Panc1 (cell line): ENCODE data around the gene TMCO6. TPM values are rescaled to one million over a fixed set of nuclear protein-coding genes. Genes with fewer than 3 reads are reported as not detected.

ENCODE experiments used
- ATAC-seq: fragments of 200-7000 bp; cut with Tn5 transposase; 2 replicates; pipeline ENCODE4 v1.9.1; 2020; ENCODE audit warnings: mild to moderate bottlenecking, moderate library complexity
- BruUV-seq: library from RNA; stranded (reverse); fragments of 400-500 nt; replicated peaks from 2 replicates; lab custom pipeline; 2021; lab: Mats Ljungman, UMichigan
- CTCF ChIA-PET: fragments of 300-600 bp; sonication (Branson Sonifier 250); formaldehyde crosslinking; loops from one replicate; lab custom pipeline; 2022; ENCODE audit warnings: antibody characterized with exemption; lab: Charles Lee
- POLR2A ChIA-PET: fragments of 300-600 bp; sonication (Branson Sonifier 250); formaldehyde crosslinking; loops from one replicate; lab custom pipeline; 2022; ENCODE audit warnings: antibody characterized with exemption; lab: Charles Lee
- DNase-seq: peaks from one replicate; pipeline ENCODE4 v3.0.0-alpha.2; 2010; ENCODE audit warnings: low read depth, low spot score
- H3K27ac ChIP-seq: 2 replicates; pipeline ENCODE4 v1.5.1; 2011; ENCODE audit warnings: mild to moderate bottlenecking, low read length, inconsistent platforms
- H3K27me3 ChIP-seq: fragments of 200-500 bp; sonication (Bioruptor generic); 2 replicates; pipeline ENCODE4 v1.6.0; 2014; ENCODE audit warnings: low read length, inconsistent platforms; ENCODE audit not compliant: control insufficient read depth, insufficient read depth
- H3K36me3 ChIP-seq: fragments of 200-500 bp; sonication (Bioruptor generic); 2 replicates; pipeline ENCODE4 v1.5.1; 2014; ENCODE audit warnings: inconsistent platforms, mild to moderate bottlenecking, low read length, moderate library complexity; ENCODE audit not compliant: control insufficient read depth, insufficient read depth
- H3K4me1 ChIP-seq: 2 replicates; pipeline ENCODE4 v1.5.1; 2011; ENCODE audit warnings: inconsistent platforms, mild to moderate bottlenecking, low read length, moderate library complexity; ENCODE audit not compliant: control insufficient read depth, insufficient read depth
- H3K4me3 ChIP-seq, 2 experiments: 2 replicates each; pipeline ENCODE4 v1.5.1; 2011 to 2012; ENCODE audit warnings: low read depth in 2 of 2, low read length in 2 of 2, mild to moderate bottlenecking in 2 of 2, inconsistent platforms in 1 of 2, moderate library complexity in 1 of 2
- H3K9me3 ChIP-seq: fragments of 200-500 bp; sonication (Bioruptor generic); 2 replicates; pipeline ENCODE4 v1.5.1; 2014; ENCODE audit warnings: low read depth, mild to moderate bottlenecking, inconsistent platforms, low read length, moderate library complexity; ENCODE audit not compliant: control insufficient read depth, insufficient read depth
- CTCF ChIP-seq: fragments of 450-650 bp; IDR thresholded peaks from 2 replicates; pipeline ENCODE4 v1.5.1; 2017; ENCODE audit warnings: mild to moderate bottlenecking
- POLR2AphosphoS5 ChIP-seq: IDR thresholded peaks from 2 replicates; pipeline ENCODE4 v1.6.1; 2012; ENCODE audit warnings: mild to moderate bottlenecking, low read depth, low read length, moderate library complexity
- SIN3A ChIP-seq: IDR thresholded peaks from 2 replicates; pipeline ENCODE4 v1.6.1; 2012; ENCODE audit warnings: low read depth, mild to moderate bottlenecking, low read length, moderate library complexity, borderline replicate concordance; ENCODE audit not compliant: insufficient read depth
- TCF7L2 ChIP-seq: IDR thresholded peaks from 2 replicates; pipeline ENCODE4 v1.6.1; 2011; ENCODE audit warnings: mild to moderate bottlenecking, low read depth, low read length, inconsistent platforms
- in situ Hi-C: cut with HindIII; loops from 2 replicates; pipeline ENCODE4 v1.10.0; 2016; ENCODE audit warnings: low sequenced_read_pairs, low pct_unique_long_range_greater_than_20kb
- intact Hi-C: fragments of 100-400 bp; cut with micrococcal nuclease; formaldehyde crosslinking; loops from one replicate; pipeline ENCODE4 v1.10.0; 2022; ENCODE audit not compliant: unreplicated experiment
- total RNA-seq: library from RNA; stranded (reverse); gene quantifications from one replicate; pipeline ENCODE4 v1.2.1, GENCODE V29; 2021; ENCODE audit not compliant: unreplicated experiment
- TF ChIP-seq, protein P1 (sequence below), 2 experiments: IDR thresholded peaks; 2 replicates each; pipeline ENCODE4 v1.6.1; 2011 to 2012; ENCODE audit warnings: low read depth in 2 of 2, control low read depth in 1 of 2, low read length in 1 of 2, mild to moderate bottlenecking in 1 of 2, moderate library complexity in 1 of 2; ENCODE audit not compliant: insufficient read depth in 1 of 2

Gene TMCO6
- total RNA-seq, 1 experiment from 2014 or later = 18.9 TPM

- in situ Hi-C loops = no loop called here
- H3K36me3 ChIP-seq = peaks cover 12% of the 10 kb centered on the region
- no peaks in the 10 kb centered on the region for H3K4me1 ChIP-seq
- H3K4me3 ChIP-seq = no peak overlapping the region
- intact Hi-C loops = no loop called here
- ChIA-PET CTCF (no interaction called here), POLR2A (no interaction called here)
- no TSS peak for BruUV-seq
- H3K27ac ChIP-seq = no peak overlapping the region
- peak; percentile 18 for ATAC-seq
- no peak for DNase-seq
- no peak for TF ChIP-seq CTCF
- TF ChIP-seq SIN3A = no peak
- no peak for TF ChIP-seq TCF7L2
- no peak for TF ChIP-seq POLR2AphosphoS5
- TF ChIP-seq, protein P1, sequence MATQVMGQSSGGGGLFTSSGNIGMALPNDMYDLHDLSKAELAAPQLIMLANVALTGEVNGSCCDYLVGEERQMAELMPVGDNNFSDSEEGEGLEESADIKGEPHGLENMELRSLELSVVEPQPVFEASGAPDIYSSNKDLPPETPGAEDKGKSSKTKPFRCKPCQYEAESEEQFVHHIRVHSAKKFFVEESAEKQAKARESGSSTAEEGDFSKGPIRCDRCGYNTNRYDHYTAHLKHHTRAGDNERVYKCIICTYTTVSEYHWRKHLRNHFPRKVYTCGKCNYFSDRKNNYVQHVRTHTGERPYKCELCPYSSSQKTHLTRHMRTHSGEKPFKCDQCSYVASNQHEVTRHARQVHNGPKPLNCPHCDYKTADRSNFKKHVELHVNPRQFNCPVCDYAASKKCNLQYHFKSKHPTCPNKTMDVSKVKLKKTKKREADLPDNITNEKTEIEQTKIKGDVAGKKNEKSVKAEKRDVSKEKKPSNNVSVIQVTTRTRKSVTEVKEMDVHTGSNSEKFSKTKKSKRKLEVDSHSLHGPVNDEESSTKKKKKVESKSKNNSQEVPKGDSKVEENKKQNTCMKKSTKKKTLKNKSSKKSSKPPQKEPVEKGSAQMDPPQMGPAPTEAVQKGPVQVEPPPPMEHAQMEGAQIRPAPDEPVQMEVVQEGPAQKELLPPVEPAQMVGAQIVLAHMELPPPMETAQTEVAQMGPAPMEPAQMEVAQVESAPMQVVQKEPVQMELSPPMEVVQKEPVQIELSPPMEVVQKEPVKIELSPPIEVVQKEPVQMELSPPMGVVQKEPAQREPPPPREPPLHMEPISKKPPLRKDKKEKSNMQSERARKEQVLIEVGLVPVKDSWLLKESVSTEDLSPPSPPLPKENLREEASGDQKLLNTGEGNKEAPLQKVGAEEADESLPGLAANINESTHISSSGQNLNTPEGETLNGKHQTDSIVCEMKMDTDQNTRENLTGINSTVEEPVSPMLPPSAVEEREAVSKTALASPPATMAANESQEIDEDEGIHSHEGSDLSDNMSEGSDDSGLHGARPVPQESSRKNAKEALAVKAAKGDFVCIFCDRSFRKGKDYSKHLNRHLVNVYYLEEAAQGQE (IDR thresholded peaks at IDR 0.05; ENCODE audit: insufficient read depth in 1 of 2, low read depth in 2 of 2, low read length in 1 of 2) = no peak
- H3K27me3 ChIP-seq = no peaks in the 10 kb centered on the region
- H3K9me3 ChIP-seq = no peaks in the 10 kb centered on the region
These were observed 32.3 kb downstream of the TMCO6 start for GRCh38 chr5:140671472-140672125.

- Histone ChIP-seq H3K27me3 (no peaks in the 10 kb centered on the region), H3K4me1 (no peaks in the 10 kb centered on the region), H3K4me3 (no peak overlapping the region), H3K36me3 (peaks cover 13% of the 10 kb centered on the region), H3K27ac (no peak overlapping the region), H3K9me3 (no peaks in the 10 kb centered on the region)
- in situ Hi-C loops = no loop called here
- CTCF ChIA-PET = no interaction called here
- intact Hi-C loops = no loop called here
- no peak for DNase-seq
- ATAC-seq = peak; percentile 20
- BruUV-seq = no TSS peak
- POLR2A ChIA-PET = no interaction called here
- TF ChIP-seq TCF7L2 (no peak), CTCF (no peak), POLR2AphosphoS5 (peak; percentile 20; the same call in 1 of the 2 replicates), SIN3A (no peak)
- TF ChIP-seq, protein P1 (IDR thresholded peaks at IDR 0.05; ENCODE audit: insufficient read depth in 1 of 2, low read depth in 2 of 2, low read length in 1 of 2) = no peak
These were observed 33.4 kb downstream of the TMCO6 start for GRCh38 chr5:140672455-140673186.
